ENCODE results near the gene MORC2.

Gene MORC2

DNA sequence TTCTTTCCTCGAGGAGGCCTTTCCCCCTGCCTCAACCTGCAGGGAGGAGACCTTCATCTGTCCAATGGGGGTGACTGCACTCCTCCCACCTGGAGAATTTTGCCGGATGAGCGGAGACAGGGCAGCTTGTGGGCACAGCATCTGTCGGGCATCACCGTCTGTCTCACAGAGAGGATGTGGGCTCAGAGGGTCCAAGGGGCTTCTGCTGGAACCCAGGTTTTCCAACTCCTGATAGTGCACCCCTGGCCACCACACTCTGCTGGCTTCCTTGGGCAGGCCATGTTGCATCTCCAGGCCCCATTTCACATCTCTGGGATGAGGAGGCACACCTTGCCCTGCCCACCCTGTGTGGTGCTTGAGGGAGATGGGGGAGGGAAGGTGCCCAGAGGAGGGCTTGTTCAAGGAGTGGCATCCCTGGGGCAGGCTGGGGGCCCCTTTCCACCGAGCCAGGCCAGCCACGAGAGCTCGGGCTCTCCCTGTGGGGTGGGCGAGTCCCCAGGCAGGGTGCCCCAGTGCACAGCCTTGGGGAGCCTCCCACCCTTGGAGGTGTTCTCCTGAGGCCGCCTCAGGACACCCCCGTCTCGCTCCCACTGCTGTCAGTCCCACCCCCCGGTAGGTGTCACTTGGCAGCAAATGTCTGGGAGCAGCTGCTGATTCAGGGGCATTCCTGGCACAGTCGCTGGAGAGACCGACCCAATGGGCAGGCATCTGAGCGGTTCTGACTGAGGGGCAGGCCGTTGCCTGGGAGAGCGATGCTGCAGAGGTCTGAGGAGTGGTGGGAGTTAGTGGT is 84.2 kb downstream of the MORC2 start:
- no peak for TF ChIP-seq POLR2AphosphoS5 (IDR thresholded peaks at IDR 0.05; ENCODE audit: low read depth, low read length)
- no peak for TF ChIP-seq TAF1 (IDR thresholded peaks at IDR 0.05; ENCODE audit: borderline replicate concordance, insufficient read depth, low read length)
- TF ChIP-seq, protein P1, sequence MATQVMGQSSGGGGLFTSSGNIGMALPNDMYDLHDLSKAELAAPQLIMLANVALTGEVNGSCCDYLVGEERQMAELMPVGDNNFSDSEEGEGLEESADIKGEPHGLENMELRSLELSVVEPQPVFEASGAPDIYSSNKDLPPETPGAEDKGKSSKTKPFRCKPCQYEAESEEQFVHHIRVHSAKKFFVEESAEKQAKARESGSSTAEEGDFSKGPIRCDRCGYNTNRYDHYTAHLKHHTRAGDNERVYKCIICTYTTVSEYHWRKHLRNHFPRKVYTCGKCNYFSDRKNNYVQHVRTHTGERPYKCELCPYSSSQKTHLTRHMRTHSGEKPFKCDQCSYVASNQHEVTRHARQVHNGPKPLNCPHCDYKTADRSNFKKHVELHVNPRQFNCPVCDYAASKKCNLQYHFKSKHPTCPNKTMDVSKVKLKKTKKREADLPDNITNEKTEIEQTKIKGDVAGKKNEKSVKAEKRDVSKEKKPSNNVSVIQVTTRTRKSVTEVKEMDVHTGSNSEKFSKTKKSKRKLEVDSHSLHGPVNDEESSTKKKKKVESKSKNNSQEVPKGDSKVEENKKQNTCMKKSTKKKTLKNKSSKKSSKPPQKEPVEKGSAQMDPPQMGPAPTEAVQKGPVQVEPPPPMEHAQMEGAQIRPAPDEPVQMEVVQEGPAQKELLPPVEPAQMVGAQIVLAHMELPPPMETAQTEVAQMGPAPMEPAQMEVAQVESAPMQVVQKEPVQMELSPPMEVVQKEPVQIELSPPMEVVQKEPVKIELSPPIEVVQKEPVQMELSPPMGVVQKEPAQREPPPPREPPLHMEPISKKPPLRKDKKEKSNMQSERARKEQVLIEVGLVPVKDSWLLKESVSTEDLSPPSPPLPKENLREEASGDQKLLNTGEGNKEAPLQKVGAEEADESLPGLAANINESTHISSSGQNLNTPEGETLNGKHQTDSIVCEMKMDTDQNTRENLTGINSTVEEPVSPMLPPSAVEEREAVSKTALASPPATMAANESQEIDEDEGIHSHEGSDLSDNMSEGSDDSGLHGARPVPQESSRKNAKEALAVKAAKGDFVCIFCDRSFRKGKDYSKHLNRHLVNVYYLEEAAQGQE (IDR thresholded peaks at IDR 0.05; ENCODE audit: insufficient read depth in 1 of 2, low read depth in 2 of 2, low read length in 2 of 2) = no peak
- TF ChIP-seq SIN3A (IDR thresholded peaks at IDR 0.05; ENCODE audit: borderline replicate concordance, insufficient read depth, low read length) = no peak
- no peak for TF ChIP-seq FOXP2 (optimal IDR thresholded peaks at IDR 0.05; ENCODE audit: borderline replicate concordance, extremely low read depth, extremely low read length, insufficient read depth)

DNA sequence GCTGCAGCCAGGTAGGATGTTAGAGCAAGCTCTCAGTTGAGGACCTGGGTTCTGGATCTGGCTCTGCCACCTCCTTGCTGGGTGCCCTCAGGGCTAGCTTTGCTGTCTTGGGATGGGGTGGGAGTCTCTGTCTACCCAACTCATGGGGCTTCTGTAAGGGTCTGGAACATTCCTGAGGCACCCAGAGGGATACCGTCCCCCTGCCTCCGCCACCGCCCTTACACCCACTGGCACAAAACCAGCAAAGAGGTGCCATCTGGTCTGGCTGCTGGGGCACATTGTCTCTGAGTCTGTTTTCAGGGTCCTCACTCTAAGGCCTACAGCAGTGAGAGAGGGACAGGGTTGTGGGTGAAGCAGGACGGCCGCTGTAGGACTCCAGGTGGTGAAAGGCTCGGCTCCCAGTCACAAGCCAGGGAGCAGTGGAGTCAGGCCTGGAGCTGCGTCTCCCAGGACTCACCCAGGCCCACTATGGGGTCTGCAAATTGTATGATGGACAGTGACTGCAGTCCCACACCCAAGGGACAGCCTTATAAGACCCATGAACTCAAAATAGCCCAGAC is 84.9 kb downstream of the MORC2 start:
- TF ChIP-seq, protein P1 (IDR thresholded peaks at IDR 0.05; ENCODE audit: insufficient read depth in 1 of 2, low read depth in 2 of 2, low read length in 2 of 2) = no peak
- no peak for TF ChIP-seq TAF1 (IDR thresholded peaks at IDR 0.05; ENCODE audit: borderline replicate concordance, insufficient read depth, low read length)
- no peak for TF ChIP-seq FOXP2 (optimal IDR thresholded peaks at IDR 0.05; ENCODE audit: borderline replicate concordance, extremely low read depth, extremely low read length, insufficient read depth)
- TF ChIP-seq POLR2AphosphoS5 (IDR thresholded peaks at IDR 0.05; ENCODE audit: low read depth, low read length) = no peak
- TF ChIP-seq SIN3A (IDR thresholded peaks at IDR 0.05; ENCODE audit: borderline replicate concordance, insufficient read depth, low read length) = no peak

DNA sequence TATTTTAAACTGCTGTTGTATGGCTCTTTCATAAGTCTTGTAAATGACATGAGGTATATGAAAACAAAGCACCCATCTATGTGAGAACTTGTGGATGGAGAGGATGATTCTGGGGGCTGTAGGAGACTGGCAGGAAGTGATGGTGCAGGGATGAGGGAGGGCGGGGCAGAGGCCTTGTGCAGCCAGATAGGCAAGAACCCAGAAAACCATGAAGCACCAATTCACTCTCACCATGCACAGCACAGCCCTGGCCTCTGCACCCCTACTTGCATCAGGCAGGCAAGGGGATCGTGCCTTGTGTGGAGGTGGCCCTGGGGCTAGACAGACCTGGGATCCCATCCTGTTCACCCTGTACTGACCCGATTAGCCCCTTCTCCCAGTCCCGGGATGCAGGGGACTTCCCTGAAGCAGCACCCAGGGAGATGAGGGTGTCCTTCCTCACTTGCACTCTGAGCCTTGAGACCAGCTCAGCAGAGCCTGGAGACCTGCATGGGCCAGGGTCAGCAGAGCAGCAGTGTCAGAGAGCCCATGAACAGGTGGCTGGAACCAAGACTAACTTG is 85.5 kb downstream of the MORC2 start:
- TF ChIP-seq, protein P1 (IDR thresholded peaks at IDR 0.05; ENCODE audit: insufficient read depth in 1 of 2, low read depth in 2 of 2, low read length in 2 of 2) = no peak
- TF ChIP-seq SIN3A (IDR thresholded peaks at IDR 0.05; ENCODE audit: borderline replicate concordance, insufficient read depth, low read length) (no peak), POLR2AphosphoS5 (IDR thresholded peaks at IDR 0.05; ENCODE audit: low read depth, low read length) (no peak), TAF1 (IDR thresholded peaks at IDR 0.05; ENCODE audit: borderline replicate concordance, insufficient read depth, low read length) (no peak), FOXP2 (optimal IDR thresholded peaks at IDR 0.05; ENCODE audit: borderline replicate concordance, extremely low read depth, extremely low read length, insufficient read depth) (no peak)

DNA sequence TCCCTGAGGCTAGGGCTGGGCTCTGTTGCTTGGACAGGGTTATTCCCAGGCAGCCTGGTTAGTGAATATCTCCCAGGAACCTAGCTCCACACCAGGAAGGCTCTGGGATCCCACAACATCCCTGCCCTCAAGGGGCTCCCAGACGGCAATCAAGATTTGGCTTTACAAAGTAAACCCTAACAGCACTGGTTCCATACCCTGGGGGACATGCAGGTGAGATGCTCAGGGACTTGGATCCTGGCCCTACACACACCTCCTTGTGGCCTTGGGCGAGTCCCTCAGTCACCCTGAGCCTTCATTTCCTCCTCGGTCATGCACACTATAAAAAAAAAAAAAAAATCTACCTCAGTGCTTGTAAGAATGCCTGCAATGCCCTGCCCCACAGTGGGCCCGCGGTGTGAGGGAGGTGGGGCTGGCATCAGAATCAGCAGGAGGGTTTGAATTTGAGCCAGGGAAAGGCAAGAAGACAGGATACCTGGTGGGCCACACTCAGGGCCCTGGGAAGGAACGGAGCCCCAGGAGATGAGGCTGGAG is 86.3 kb downstream of the MORC2 start:
- TF ChIP-seq FOXP2 (optimal IDR thresholded peaks at IDR 0.05; ENCODE audit: borderline replicate concordance, extremely low read depth, extremely low read length, insufficient read depth) (no peak), SIN3A (IDR thresholded peaks at IDR 0.05; ENCODE audit: borderline replicate concordance, insufficient read depth, low read length) (no peak), TAF1 (IDR thresholded peaks at IDR 0.05; ENCODE audit: borderline replicate concordance, insufficient read depth, low read length) (no peak), POLR2AphosphoS5 (IDR thresholded peaks at IDR 0.05; ENCODE audit: low read depth, low read length) (no peak)
- TF ChIP-seq, protein P1 (IDR thresholded peaks at IDR 0.05; ENCODE audit: insufficient read depth in 1 of 2, low read depth in 2 of 2, low read length in 2 of 2) = no peak

Data from PFSK-1 (cell line).